HL-60 (cell line): Measurements from ENCODE around the gene PRDM16.

ENCODE experiments used
- DNase-seq, 2 experiments: peaks; one replicate each; pipeline ENCODE4 v3.0.0-alpha.2; 2010 to 2020; ENCODE audit warnings: low read depth in 1 of 2, low spot score in 1 of 2
- H3K27ac ChIP-seq: fragments of 250-450 bp; sonication (Bioruptor Pico); replicated peaks from 2 replicates; pipeline ENCODE4 v1.5.1; 2020; ENCODE audit warnings: mild to moderate bottlenecking, moderate library complexity
- H3K27me3 ChIP-seq: fragments of 250-450 bp; sonication (Bioruptor Pico); 2 replicates; pipeline ENCODE4 v1.5.1; 2021; ENCODE audit warnings: mild to moderate bottlenecking, moderate library complexity; ENCODE audit not compliant: insufficient read depth, poor library complexity, severe bottlenecking
- H3K4me3 ChIP-seq: replicated peaks from 2 replicates; pipeline ENCODE4 v1.5.1; 2011; ENCODE audit warnings: mild to moderate bottlenecking, control low read depth, low read length; ENCODE audit not compliant: insufficient read depth
- CTCF ChIP-seq: IDR thresholded peaks from one replicate; pipeline ENCODE4 v1.5.1; 2011; ENCODE audit warnings: low read length, control low read depth, inconsistent platforms; ENCODE audit not compliant: insufficient read depth
- GABPA ChIP-seq: IDR thresholded peaks from 2 replicates; pipeline ENCODE4 v1.6.1; 2012; ENCODE audit warnings: low read depth
- POLR2AphosphoS5 ChIP-seq: IDR thresholded peaks from 2 replicates; pipeline ENCODE4 v1.6.1; 2012; ENCODE audit warnings: low read depth
- REST ChIP-seq: IDR thresholded peaks from 2 replicates; pipeline ENCODE4 v1.6.1; 2012; ENCODE audit warnings: low read depth; ENCODE audit not compliant: insufficient replicate concordance
- SPI1 ChIP-seq: IDR thresholded peaks from 2 replicates; pipeline ENCODE4 v1.6.1; 2012; ENCODE audit warnings: low read depth, mild to moderate bottlenecking, borderline replicate concordance

PRDM16 gene

GRCh38 chr1:3272321-3273045 lies 203.5 kb downstream of the PRDM16 start:
- no peak overlapping the region for H3K27ac ChIP-seq
- H3K4me3 ChIP-seq = no peak overlapping the region
- no peaks in the 10 kb centered on the region for H3K27me3 ChIP-seq
- DNase-seq = no peak
- no peak for TF ChIP-seq SPI1
- no peak for TF ChIP-seq GABPA

- no peak for DNase-seq
- TF ChIP-seq REST = no peak
- no peak for TF ChIP-seq SPI1
- no peak for TF ChIP-seq GABPA
- TF ChIP-seq CTCF = no peak
- no peak for TF ChIP-seq POLR2AphosphoS5
- H3K27me3 ChIP-seq = no peaks in the 10 kb centered on the region
- H3K4me3 ChIP-seq = no peak overlapping the region
- no peak overlapping the region for H3K27ac ChIP-seq
Observed at GRCh38 chr1:3273447-3273846, 204.4 kb downstream of the PRDM16 start.

- no peak overlapping the region for H3K27ac ChIP-seq
- no peak for DNase-seq
- TF ChIP-seq CTCF (no peak), GABPA (no peak), REST (no peak), SPI1 (no peak), POLR2AphosphoS5 (no peak)
- H3K4me3 ChIP-seq = no peak overlapping the region
- no peaks in the 10 kb centered on the region for H3K27me3 ChIP-seq
Observed at GRCh38 chr1:3274972-3275371, 206.0 kb downstream of the PRDM16 start.

GRCh38 chr1:3275471-3276340 lies 206.7 kb downstream of the PRDM16 start:
- no peak for DNase-seq
- TF ChIP-seq REST = no peak
- TF ChIP-seq POLR2AphosphoS5 = no peak
- TF ChIP-seq CTCF = no peak
- TF ChIP-seq GABPA = no peak
- no peak for TF ChIP-seq SPI1
- Histone ChIP-seq H3K27me3 (no peaks in the 10 kb centered on the region), H3K27ac (no peak overlapping the region), H3K4me3 (no peak overlapping the region)
